ENCODE measurements around the gene STPG1.

Gene STPG1

GRCh38 chr1:24427545-24427862 lies 13.9 kb upstream of the STPG1 start:
- Histone ChIP-seq H3K9me3 (ENCODE audit: insufficient read depth, low read length) (no peaks in the 10 kb centered on the region), H3K4me3 (ENCODE audit: insufficient read depth, low read length, poor library complexity, severe bottlenecking) (no peak overlapping the region), H3K9ac (ENCODE audit: low read length) (no peak overlapping the region), H4K20me1 (ENCODE audit: low read depth, low read length) (0 out of 2 replicates have a peak, but pooled peaks cover 3% of the 10 kb centered on the region), H3F3A (ENCODE audit: insufficient read depth) (no peaks in the 10 kb centered on the region), H3K9me2 (replicated peaks; ENCODE audit: insufficient read depth, low read length) (no peaks in the 10 kb centered on the region), H3K27me3 (ENCODE audit: low read length) (no peaks in the 10 kb centered on the region), H3K79me2 (ENCODE audit: insufficient read depth, low read length) (0 out of 2 replicates have a peak, but pooled peaks cover 6% of the 10 kb centered on the region), H3K4me2 (ENCODE audit: low read depth, low read length, poor library complexity, severe bottlenecking) (no peak overlapping the region), H3K36me3 (ENCODE audit: low read length) (no peaks in the 10 kb centered on the region), H2AFZ (ENCODE audit: low read depth, low read length, severe bottlenecking) (no peak overlapping the region), H3K27ac (ENCODE audit: low read depth, low read length) (no peak overlapping the region)
- TF ChIP-seq EZH2phosphoT487 (conservative IDR thresholded peaks at IDR 0.05; ENCODE audit: low read length) (no peak), CTCF (IDR thresholded peaks at IDR 0.05; ENCODE audit: insufficient read depth, low read length, poor library complexity, severe bottlenecking) (no peak)

GRCh38 chr1:24426744-24427544 lies 13.4 kb upstream of the STPG1 start:
- Histone ChIP-seq H3K9ac (ENCODE audit: low read length) (no peak overlapping the region), H3K27me3 (ENCODE audit: low read length) (no peaks in the 10 kb centered on the region), H3K79me2 (ENCODE audit: insufficient read depth, low read length) (0 out of 2 replicates have a peak, but pooled peaks cover 6% of the 10 kb centered on the region)

GRCh38 chr1:24425922-24426321 lies 12.3 kb upstream of the STPG1 start:
- Histone ChIP-seq H3K79me2 (ENCODE audit: insufficient read depth, low read length) (0 out of 2 replicates have a peak, but pooled peaks cover 3% of the 10 kb centered on the region), H3F3A (ENCODE audit: insufficient read depth) (no peaks in the 10 kb centered on the region), H3K9me3 (ENCODE audit: insufficient read depth, low read length) (no peaks in the 10 kb centered on the region), H3K9ac (ENCODE audit: low read length) (no peak overlapping the region), H3K9me2 (replicated peaks; ENCODE audit: insufficient read depth, low read length) (no peaks in the 10 kb centered on the region), H3K27ac (ENCODE audit: low read depth, low read length) (no peak overlapping the region), H2AFZ (ENCODE audit: low read depth, low read length, severe bottlenecking) (no peak overlapping the region), H3K36me3 (ENCODE audit: low read length) (no peaks in the 10 kb centered on the region), H3K27me3 (ENCODE audit: low read length) (no peaks in the 10 kb centered on the region), H3K4me3 (ENCODE audit: insufficient read depth, low read length, poor library complexity, severe bottlenecking) (no peak overlapping the region), H3K4me2 (ENCODE audit: low read depth, low read length, poor library complexity, severe bottlenecking) (no peak overlapping the region), H4K20me1 (ENCODE audit: low read depth, low read length) (0 out of 2 replicates have a peak, but pooled peaks cover 3% of the 10 kb centered on the region)
- no peak for TF ChIP-seq CTCF (IDR thresholded peaks at IDR 0.05; ENCODE audit: insufficient read depth, low read length, poor library complexity, severe bottlenecking)
- no peak for TF ChIP-seq EZH2phosphoT487 (conservative IDR thresholded peaks at IDR 0.05; ENCODE audit: low read length)

More at GRCh38 chr1:24426744-24427544, 13.4 kb upstream of the STPG1 start:
- Histone ChIP-seq H3K4me2 (ENCODE audit: low read depth, low read length, poor library complexity, severe bottlenecking) (no peak overlapping the region), H3K27ac (ENCODE audit: low read depth, low read length) (no peak overlapping the region), H3K4me3 (ENCODE audit: insufficient read depth, low read length, poor library complexity, severe bottlenecking) (no peak overlapping the region), H3K36me3 (ENCODE audit: low read length) (no peaks in the 10 kb centered on the region), H4K20me1 (ENCODE audit: low read depth, low read length) (0 out of 2 replicates have a peak, but pooled peaks cover 3% of the 10 kb centered on the region), H2AFZ (ENCODE audit: low read depth, low read length, severe bottlenecking) (no peak overlapping the region), H3F3A (ENCODE audit: insufficient read depth) (no peaks in the 10 kb centered on the region), H3K9me3 (ENCODE audit: insufficient read depth, low read length) (no peaks in the 10 kb centered on the region), H3K9me2 (replicated peaks; ENCODE audit: insufficient read depth, low read length) (no peaks in the 10 kb centered on the region)
- TF ChIP-seq CTCF (IDR thresholded peaks at IDR 0.05; ENCODE audit: insufficient read depth, low read length, poor library complexity, severe bottlenecking) (no peak), EZH2phosphoT487 (conservative IDR thresholded peaks at IDR 0.05; ENCODE audit: low read length) (no peak)

All from SU-DHL-6 (cell line).